NCI-H1417 (cell line): Measurements from ENCODE around the gene KCNN3.

Source experiments
- DNase-seq, 3 experiments: peaks; one replicate each; lab custom pipeline; 2025; lab: John Stamatoyannopoulos, UW

KCNN3 gene

DNA sequence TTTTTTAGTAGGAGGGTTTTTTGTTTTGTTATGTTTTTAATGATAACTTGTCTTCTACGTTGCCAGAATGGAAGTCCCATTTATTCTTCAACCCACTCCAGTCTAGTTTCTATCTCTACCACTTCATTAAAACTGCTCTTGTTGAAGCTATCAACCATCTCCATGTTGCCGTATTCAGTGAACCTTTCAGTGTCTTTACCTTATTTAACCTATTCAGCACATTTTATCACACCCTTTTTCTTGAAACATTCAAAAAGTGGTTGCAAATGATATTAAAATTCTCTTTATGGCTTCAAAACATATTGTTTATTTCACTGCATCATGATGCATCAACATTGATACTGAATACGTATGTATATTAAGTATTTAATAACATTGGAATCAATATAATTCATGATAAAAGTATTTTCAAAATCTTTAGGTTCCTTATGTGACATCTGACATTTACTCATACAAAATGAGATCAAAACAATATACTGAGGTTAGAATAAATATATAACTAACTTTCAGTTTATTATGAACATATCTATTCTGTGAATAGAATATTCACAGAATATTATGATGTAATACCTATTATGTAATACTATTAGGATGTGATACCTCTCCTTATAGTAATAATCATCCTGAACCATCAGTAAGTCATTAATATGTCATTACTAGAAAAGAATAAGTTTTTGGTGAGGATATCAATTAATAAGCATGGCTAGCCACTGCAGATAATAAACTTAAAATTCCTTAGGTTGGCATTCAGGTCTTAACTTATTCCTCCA is 210.1 kb downstream of the KCNN3 start:
- DNase-seq = no peak

DNA sequence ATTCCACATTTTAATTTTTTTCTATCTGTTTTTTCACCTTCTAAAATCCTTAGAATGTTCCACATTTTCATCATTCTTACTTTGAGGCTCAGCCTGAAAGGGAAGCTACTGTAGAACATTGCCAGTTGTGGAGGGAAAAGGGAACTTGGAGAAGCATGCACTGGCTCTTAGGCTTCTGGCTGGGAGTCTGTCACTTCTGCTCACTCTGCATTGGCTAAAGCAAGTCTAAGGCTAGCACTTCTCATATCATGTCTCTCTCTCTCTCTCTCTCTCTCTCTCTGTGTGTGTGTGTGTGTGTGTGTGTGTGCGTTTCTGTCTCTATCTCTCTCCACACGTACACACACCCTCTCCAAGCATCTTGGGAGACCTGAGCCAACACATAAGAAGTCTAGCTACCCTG is 212.5 kb downstream of the KCNN3 start:
- no peak for DNase-seq

DNA sequence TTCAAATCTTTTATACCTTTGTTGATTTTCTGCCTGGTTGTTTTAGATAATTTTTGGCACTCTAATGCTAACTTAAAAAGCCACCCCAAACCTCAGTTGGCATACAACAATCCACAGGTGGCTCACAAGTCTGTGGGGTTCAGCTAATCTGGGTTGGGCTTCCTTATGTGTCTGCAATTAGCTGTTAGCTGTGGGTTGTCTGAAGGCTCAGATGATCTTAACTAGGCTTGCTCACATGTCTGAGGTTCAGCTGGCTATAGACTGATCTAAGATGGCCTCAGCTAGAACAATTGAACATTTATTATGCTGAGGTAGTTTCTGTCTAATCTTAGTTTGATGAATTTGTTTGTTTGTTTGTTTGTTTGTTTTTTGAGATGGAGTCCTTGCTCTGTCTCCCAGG is 217.2 kb downstream of the KCNN3 start:
- no peak for DNase-seq
